Lower leg skin (tissue), 4 donors: ENCODE measurements around the gene WSB2. TPM values are rescaled to one million over a fixed set of nuclear protein-coding genes. Genes with fewer than 3 reads are reported as not detected.

ENCODE experiments used
- DNase-seq, 2 donors: peaks; one replicate each; pipeline ENCODE4 v3.0.0-alpha.2; 2019; ENCODE audit warnings: low spot score in 2 of 2
- H3K4me3 ChIP-seq: fragments of 200-600 bp; sonication (generic); 2 replicates; pipeline ENCODE4 v1.5.1; 2017; ENCODE audit warnings: mild to moderate bottlenecking, low read depth; ENCODE audit not compliant: poor library complexity, severe bottlenecking
- POLR2A ChIP-seq, 2 donors: fragments of 450-650 bp; IDR thresholded peaks; one replicate each; pipeline ENCODE4 v1.6.1; 2016 to 2017; ENCODE audit warnings: antibody characterized with exemption in 2 of 2, mild to moderate bottlenecking in 1 of 2, moderate library complexity in 1 of 2
- WGBS, 2 donors: methylation state at CpG; one replicate each; pipeline ENCODE4 v1.1.5; 2018; 5-methylcytosine and 5-hydroxymethylcytosine counted together
- intact Hi-C: fragments of 100-400 bp; cut with DNase I; formaldehyde crosslinking; loops from one replicate; pipeline ENCODE4 v1.15.0; 2023; ENCODE audit warnings: low total_unique reads
- total RNA-seq, 4 donors: library from RNA; depleted of rRNA; stranded (reverse); fragments of >200 nt; gene quantifications; one replicate each; pipeline ENCODE4 v1.1.0, GENCODE V29; 2016
- TF ChIP-seq, protein P1 (sequence below), 3 donors: fragments of 450-650 bp; IDR thresholded peaks; one replicate each; pipeline ENCODE4 v1.5.1; 2016; ENCODE audit warnings: antibody characterized with exemption in 3 of 3, mild to moderate bottlenecking in 3 of 3, moderate library complexity in 2 of 3

Gene WSB2
- 10 to 100 TPM; 45.2 to 65.6 (median 53.0) TPM for total RNA-seq

DNA sequence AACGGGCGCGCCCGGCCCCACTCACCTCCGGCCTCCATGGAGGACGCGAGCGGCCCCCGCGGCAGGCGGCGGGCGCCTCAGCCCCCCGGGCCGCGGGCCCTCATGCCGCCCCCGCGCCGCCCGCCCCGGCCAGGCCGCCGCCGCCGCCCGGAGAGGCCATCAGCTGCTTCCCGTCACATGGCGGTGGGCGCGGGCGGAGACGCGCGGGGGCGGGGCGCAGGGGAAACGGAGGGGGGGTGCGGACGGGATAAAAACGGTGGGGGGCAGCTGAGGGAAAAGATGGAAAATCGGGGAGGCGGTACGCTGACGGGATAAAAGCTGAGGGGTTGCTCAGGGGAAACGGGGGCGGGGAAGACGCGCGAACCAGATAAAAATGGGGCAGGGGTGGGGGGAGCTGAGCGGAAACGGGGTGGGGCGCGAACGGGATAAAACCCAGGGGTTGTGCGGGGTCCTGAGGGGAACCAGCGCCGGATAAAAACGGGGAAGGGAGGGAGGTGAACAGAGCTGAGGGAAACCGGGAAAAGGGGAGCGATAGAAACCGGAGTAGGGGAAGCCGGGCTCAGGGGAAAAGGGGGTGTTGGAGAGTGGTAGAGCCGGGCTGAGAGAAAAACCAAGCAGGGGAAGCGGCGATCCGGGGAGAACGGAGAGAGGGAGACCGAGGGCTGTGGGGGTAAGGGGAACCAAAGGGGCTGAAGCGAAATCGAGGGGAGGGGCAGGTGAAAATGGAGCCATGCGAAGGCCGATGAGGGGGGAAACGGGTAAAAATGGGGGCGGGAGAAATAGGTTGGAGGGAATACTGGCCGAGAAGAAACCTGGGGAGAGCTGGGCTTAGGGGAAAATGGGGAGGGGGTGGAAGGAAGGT, at the start of gene WSB2:
Gene WSB2 (minus strand): TSS at position 169 of the 862 bp plus-strand sequence. CDS start 131 bp downstream, at position 38.
- peak; percentile 72 to 95 for DNase-seq
- intact Hi-C loops = no loop called here
- 2% methylated on average over 39 to 48 of the region's 76 CpGs for WGBS, 2 donors
- TF ChIP-seq POLR2A (IDR thresholded peaks at IDR 0.05) = no peak
- TF ChIP-seq, protein P1, sequence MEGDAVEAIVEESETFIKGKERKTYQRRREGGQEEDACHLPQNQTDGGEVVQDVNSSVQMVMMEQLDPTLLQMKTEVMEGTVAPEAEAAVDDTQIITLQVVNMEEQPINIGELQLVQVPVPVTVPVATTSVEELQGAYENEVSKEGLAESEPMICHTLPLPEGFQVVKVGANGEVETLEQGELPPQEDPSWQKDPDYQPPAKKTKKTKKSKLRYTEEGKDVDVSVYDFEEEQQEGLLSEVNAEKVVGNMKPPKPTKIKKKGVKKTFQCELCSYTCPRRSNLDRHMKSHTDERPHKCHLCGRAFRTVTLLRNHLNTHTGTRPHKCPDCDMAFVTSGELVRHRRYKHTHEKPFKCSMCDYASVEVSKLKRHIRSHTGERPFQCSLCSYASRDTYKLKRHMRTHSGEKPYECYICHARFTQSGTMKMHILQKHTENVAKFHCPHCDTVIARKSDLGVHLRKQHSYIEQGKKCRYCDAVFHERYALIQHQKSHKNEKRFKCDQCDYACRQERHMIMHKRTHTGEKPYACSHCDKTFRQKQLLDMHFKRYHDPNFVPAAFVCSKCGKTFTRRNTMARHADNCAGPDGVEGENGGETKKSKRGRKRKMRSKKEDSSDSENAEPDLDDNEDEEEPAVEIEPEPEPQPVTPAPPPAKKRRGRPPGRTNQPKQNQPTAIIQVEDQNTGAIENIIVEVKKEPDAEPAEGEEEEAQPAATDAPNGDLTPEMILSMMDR (IDR thresholded peaks at IDR 0.05) = no peak
- peak within 1 kb of the TSS; percentile 51 for H3K4me3 ChIP-seq

DNA sequence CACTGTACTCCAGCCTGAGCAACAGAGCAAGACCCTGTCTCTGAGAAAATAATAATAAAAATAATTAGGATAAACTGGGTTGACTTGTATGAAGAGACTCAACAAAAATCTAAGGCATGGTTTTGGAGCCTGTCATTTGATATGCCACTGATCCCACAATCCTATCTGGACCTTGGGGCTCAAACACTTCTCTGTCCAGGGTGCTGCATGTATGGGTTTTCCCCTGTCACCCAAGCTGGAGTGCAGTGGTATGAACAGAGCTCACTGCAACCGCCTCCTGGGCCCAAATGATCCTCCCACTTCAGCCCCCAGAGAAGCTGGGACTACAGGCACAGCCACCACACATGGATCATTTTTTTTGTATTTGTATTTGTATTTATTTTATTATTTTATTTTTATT, 48.1 kb upstream of the WSB2 start:
- WGBS, 2 donors = 91 to 92% methylated on average over 1 of the region's 1 CpG
- no peak for DNase-seq
- TF ChIP-seq POLR2A (IDR thresholded peaks at IDR 0.05) = no peak
- intact Hi-C loops = no loop called here
- no peak overlapping the region for H3K4me3 ChIP-seq

DNA sequence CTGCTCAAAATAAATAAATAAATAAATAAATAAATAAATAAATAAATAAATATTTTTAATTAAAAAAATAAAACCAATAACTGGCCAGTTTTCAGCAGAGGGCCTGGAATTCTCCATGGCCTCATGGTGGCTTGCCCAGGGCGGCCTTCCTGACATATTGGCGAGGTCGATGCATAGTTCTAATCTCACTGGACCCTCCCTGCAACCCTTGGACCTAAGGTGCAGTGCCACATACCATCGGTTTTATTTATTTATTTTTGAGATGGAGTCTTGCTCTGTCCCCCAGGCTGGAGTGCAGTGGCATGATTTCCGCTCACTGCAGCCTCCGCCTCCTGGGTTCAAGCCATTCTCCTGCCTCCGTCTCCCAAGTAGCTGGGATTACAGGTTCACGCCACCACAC, 46.7 kb upstream of the WSB2 start:
- intact Hi-C loops = no loop called here

DNA sequence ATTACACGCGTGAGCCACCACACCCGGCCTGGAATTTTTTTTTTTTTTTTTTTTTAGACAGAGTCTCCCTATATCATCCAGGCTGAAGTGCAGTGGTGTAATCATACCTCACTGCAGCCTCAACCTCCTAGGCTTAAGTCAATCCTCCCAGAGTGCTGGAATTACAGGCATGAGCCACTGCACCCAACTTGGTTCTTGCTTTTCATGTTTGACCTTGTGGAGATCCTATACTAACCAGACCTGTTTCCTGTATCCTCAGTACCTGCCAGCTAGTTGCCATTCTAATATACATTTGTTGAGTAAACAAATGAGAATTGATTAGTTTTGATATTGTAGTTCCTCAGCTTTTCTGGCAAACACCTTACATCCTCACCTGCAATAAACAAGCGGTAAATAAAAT, 46.0 kb upstream of the WSB2 start:
- intact Hi-C loops = no loop called here
- WGBS, 2 donors = 54 to 66% methylated on average over 4 of the region's 4 CpGs
- H3K4me3 ChIP-seq = no peak overlapping the region
- DNase-seq = no peak
- TF ChIP-seq POLR2A (IDR thresholded peaks at IDR 0.05) = no peak
- TF ChIP-seq, protein P1 (IDR thresholded peaks at IDR 0.05) = no peak

More for the DNA sequence above, 46.7 kb upstream of the WSB2 start:
- no peak for DNase-seq
- TF ChIP-seq, protein P1 (IDR thresholded peaks at IDR 0.05) = no peak
- no peak for TF ChIP-seq POLR2A (IDR thresholded peaks at IDR 0.05)
- H3K4me3 ChIP-seq = no peak overlapping the region
- 95% methylated on average over 8 of the region's 8 CpGs for WGBS, 2 donors

DNA sequence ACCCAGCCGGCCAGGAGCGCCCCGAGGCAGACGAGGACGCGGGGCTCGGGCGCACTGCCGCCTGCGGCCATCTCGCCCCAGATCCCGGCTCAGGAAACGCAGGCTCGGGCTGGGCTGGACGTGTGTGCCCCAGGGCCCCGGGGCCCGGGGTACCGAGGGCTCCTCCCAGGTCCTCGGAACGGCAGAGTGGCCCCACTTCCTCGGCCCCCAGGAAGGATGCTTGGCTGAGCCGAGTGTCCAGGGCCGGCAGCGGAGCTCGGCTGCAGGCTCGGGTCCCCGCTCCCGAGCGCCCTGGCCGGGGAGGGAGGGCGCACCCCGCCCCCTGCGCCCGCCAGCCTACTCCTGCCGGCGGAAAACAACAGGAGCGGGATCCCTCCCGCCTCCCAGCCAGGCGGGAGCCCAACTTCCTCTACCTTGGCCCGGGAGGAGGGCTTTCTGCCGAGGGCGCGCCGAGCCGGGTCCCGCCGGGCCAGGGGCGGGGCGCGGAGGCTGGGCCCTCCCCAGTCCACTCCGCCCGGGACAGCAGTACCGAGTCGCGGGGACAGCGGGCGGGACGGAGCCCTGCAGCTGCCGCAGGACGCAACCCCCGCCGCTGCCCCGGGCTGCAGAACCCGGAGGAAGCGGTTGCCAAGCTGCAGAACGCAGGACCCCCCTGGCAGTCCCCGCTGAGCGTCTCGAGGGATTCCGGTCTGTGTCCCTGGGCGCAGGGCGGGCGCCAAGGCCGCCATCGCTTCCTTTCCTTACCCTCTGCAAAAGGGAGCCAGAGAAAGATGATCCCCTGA, 42.8 kb upstream of the WSB2 start, which contains the start of gene VSIG10:
Gene VSIG10 (minus strand): TSS at position 411 of the 782 bp plus-strand sequence. CDS start 340 bp downstream, at position 71.
- 0% methylated on average over 10 to 46 of the region's 75 CpGs for whole genome bisulfite sequencing, 2 donors
- H3K4me3 ChIP-seq = peak within 1 kb of the TSS; percentile 43
- intact Hi-C loops = no loop called here
- peak; percentile 50 to 93 for DNase-seq
- TF ChIP-seq POLR2A (IDR thresholded peaks at IDR 0.05) = no peak
- TF ChIP-seq, protein P1 (IDR thresholded peaks at IDR 0.05) = no peak

DNA sequence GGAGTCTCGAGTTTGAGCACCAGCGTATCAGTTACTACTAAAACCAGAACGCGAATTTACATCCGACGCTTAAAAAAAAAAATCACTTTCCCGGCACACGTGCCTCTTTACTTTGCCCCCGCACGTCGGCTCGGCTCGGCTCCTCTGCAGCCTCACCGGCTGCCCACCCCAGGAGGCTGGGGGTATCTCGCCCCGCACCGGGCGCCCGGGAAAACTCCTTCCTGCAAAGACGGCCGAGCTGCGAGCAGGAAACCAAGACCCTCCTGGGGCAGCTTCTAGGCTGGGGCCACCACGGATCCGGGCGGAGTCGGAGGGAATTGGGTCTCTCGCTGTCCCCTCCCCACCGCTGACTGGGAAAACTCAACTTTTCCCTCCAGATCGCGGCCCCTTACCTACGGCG, 42.2 kb upstream of the WSB2 start:
- TF ChIP-seq POLR2A (IDR thresholded peaks at IDR 0.05) = no peak
- TF ChIP-seq, protein P1 (IDR thresholded peaks at IDR 0.05) = no peak
- DNase-seq = peak in 1 of 2 donors; percentile 88
- H3K4me3 ChIP-seq = peak overlapping the region; percentile 43
- intact Hi-C loops = no loop called here
- WGBS, 2 donors = 0% methylated on average over 31 to 32 of the region's 32 CpGs
